ENCODE data around the gene EHMT1.

Gene EHMT1

DNA sequence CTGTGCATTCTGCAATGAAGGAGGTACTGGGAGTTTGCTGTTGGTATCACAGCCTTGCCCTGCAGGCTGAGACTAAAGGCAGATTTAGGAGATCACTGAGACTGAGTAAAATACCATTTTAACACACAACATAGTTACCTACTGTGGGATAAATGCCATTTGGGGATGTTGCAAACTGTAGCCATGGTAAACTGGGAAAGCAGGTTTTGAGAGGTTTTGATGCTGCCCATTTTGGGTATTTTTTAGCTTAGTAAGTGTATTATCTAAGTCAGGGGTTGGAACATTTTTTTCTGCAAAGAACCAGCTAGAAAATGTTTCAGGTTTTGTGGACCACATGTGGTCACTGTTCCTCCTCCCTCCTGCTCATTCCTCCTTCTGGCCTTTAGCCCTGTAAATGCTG lies 108.9 kb downstream of the EHMT1 start:
- Histone ChIP-seq H3K4me3 (ENCODE audit: low read depth, low read length) (no peak overlapping the region), H3K27me3 (no peaks in the 10 kb centered on the region), H3K9me3 (no peaks in the 10 kb centered on the region; the same call in none of the 2 replicates), H3K4me1 (no peaks in the 10 kb centered on the region), H3K36me3 (peaks cover 59% of the 10 kb centered on the region)
- no peak for DNase-seq
- TF ChIP-seq, protein P1, sequence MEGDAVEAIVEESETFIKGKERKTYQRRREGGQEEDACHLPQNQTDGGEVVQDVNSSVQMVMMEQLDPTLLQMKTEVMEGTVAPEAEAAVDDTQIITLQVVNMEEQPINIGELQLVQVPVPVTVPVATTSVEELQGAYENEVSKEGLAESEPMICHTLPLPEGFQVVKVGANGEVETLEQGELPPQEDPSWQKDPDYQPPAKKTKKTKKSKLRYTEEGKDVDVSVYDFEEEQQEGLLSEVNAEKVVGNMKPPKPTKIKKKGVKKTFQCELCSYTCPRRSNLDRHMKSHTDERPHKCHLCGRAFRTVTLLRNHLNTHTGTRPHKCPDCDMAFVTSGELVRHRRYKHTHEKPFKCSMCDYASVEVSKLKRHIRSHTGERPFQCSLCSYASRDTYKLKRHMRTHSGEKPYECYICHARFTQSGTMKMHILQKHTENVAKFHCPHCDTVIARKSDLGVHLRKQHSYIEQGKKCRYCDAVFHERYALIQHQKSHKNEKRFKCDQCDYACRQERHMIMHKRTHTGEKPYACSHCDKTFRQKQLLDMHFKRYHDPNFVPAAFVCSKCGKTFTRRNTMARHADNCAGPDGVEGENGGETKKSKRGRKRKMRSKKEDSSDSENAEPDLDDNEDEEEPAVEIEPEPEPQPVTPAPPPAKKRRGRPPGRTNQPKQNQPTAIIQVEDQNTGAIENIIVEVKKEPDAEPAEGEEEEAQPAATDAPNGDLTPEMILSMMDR (IDR thresholded peaks at IDR 0.05; ENCODE audit: low read depth, low read length), result no peak

DNA sequence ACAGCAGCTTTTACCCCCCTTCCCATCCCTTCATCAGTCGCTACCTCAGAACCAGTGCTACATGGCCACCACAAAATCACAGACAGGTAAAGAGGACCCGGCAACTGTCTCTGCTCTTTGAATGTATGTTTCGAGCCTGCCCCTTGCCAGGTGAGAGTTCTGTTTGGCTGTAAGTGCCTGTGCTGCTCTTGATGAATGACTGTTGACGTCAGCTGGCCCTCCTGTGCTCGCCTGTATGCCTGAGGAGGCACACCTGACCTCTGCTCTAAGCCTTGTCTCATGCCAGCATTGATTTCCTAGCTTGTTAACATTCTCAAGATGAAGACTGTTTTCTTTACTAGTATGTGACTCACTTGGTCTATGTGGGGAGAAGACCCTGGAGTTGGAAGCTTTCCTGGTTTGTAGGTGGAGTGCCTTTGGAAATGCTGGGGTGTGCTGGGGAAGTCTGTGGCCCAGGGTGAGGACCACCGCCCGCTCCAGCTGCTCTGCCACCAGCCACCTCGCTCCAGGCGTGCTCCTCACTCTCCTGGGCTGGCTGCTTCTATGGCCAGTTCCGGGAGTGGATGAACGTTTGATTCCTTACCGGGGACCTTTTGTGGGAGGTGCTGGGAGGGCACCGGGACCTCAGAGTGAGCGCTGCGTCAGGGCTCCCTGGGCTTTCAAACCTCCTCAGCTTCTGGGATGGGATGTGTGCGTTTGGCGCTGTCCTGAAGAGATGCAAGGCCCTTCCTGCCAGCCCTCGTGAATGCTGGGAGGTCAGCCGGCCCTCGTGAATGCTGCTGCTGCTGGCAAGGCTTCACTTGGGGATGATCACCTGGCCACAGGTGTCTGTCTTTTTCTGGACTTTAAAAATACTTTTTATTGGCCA lies 109.9 kb downstream of the EHMT1 start:
- Histone ChIP-seq H3K27me3 (no peaks in the 10 kb centered on the region), H3K9me3 (no peaks in the 10 kb centered on the region; the same call in none of the 2 replicates), H3K4me1 (no peaks in the 10 kb centered on the region), H3K4me3 (ENCODE audit: low read depth, low read length) (no peak overlapping the region), H3K36me3 (peaks cover 67% of the 10 kb centered on the region)
- no peak for DNase-seq
- TF ChIP-seq, protein P1 (IDR thresholded peaks at IDR 0.05; ENCODE audit: low read depth, low read length), result no peak

- no peaks in the 10 kb centered on the region for H3K27me3 ChIP-seq
- no peak for DNase-seq
- no peaks in the 10 kb centered on the region for H3K4me1 ChIP-seq
- no peaks in the 10 kb centered on the region; the same call in 1 of the 2 replicates for H3K9me3 ChIP-seq
- TF ChIP-seq, protein P1 (IDR thresholded peaks at IDR 0.05; ENCODE audit: low read depth, low read length), result no peak
- peaks cover 65% of the 10 kb centered on the region for H3K36me3 ChIP-seq
- H3K4me3 ChIP-seq (ENCODE audit: low read depth, low read length), result no peak overlapping the region
These were observed 112.6 kb downstream of the EHMT1 start for GRCh38 chr9:137731216-137731946.

- H3K36me3 ChIP-seq, result peaks cover 58% of the 10 kb centered on the region
- H3K27me3 ChIP-seq, result no peaks in the 10 kb centered on the region
- DNase-seq, result no peak
- no peaks in the 10 kb centered on the region for H3K4me1 ChIP-seq
- H3K4me3 ChIP-seq (ENCODE audit: low read depth, low read length), result no peak overlapping the region
- TF ChIP-seq, protein P1 (IDR thresholded peaks at IDR 0.05; ENCODE audit: low read depth, low read length), result no peak
- H3K9me3 ChIP-seq, result no peaks in the 10 kb centered on the region
These were observed 113.4 kb downstream of the EHMT1 start for GRCh38 chr9:137731947-137732813.

GRCh38 chr9:137733429-137733828 lies 114.6 kb downstream of the EHMT1 start:
- H3K4me1 ChIP-seq, result no peaks in the 10 kb centered on the region
- no peaks in the 10 kb centered on the region for H3K27me3 ChIP-seq
- no peaks in the 10 kb centered on the region for H3K9me3 ChIP-seq
- no peak overlapping the region for H3K4me3 ChIP-seq (ENCODE audit: low read depth, low read length)
- TF ChIP-seq, protein P1 (IDR thresholded peaks at IDR 0.05; ENCODE audit: low read depth, low read length), result no peak
- no peak for DNase-seq
- H3K36me3 ChIP-seq, result peaks cover 53% of the 10 kb centered on the region

Measured in BE2C (cell line).